B cell (primary cell): ENCODE measurements around the gene UBE2E3.

Experiments
- CTCF ChIP-seq: fragments of 200-600 bp; IDR thresholded peaks from one replicate; pipeline ENCODE4 v1.8.0; 2022; ENCODE audit warnings: antibody characterized with exemption, mild to moderate bottlenecking
- EZH2 ChIP-seq: IDR thresholded peaks from 2 replicates; pipeline ENCODE4 v1.6.1; 2012; ENCODE audit warnings: borderline replicate concordance, low read depth, mild to moderate bottlenecking, moderate library complexity, low read length; ENCODE audit not compliant: insufficient read depth, poor library complexity, severe bottlenecking

DNA sequence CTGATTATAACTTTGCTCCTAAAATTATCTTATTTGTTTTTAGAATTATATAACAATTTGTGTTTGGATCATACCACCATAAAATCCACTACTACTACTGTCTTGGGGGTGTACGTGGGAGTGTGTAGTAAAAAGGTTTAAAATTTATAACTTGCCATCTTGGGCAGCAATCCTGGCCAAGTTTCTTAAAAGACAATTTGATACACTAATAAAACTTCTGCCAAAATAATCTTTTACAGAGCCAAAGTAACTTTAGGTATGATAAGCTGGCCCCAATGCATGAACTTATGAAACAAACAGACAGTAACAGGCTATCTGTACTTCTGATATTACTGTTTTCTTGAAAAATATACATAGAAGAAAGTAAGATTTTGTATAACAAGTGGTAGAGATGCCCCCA is 11.3 kb upstream of the UBE2E3 start:
- no peak for TF ChIP-seq EZH2
- TF ChIP-seq CTCF = no peak
